Measurements from ENCODE around the gene FOXQ1.

The FOXQ1 gene, protein sequence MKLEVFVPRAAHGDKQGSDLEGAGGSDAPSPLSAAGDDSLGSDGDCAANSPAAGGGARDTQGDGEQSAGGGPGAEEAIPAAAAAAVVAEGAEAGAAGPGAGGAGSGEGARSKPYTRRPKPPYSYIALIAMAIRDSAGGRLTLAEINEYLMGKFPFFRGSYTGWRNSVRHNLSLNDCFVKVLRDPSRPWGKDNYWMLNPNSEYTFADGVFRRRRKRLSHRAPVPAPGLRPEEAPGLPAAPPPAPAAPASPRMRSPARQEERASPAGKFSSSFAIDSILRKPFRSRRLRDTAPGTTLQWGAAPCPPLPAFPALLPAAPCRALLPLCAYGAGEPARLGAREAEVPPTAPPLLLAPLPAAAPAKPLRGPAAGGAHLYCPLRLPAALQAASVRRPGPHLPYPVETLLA

DNA sequence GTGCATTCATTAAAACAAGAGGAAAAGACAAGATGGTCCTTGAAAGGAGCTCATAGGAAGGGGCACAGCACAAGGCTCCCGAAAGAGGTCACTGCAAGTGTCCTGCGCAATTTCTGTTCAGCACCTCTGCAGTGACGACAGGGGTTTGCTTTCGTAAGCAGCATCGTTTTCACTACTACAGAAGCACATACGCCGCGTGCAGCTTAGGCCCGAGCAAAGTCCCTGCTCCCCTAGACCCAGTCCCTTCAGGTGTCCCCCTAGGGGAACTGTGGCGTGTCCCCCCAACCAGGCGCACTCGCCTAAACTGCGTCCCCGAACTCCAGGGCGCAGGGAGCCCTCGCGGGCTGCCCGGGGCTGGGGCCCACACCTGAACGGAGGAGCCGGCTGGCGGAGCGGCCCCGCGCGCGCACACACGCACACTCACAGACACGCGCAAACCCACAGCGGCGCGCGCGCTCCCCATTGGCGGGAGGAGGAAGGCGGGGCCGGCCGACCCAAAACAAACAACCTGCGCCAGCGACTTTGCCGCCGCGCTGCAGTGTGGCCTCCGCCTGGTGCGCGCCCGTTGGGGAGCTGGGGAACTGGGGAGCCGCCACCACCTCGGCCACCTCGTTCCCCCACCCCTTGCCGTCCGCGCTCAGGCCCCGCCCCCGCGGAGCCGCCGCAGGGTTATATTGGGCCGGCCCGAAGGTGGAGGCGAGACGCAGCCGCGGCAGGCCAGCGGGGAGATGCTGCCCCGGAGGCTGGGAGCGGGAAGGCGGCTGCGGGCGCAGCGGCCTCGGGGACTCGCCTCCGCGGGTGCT is at the start of gene FOXQ1:
TSS of gene FOXQ1 (plus strand) at position 699 of the 803 bp plus-strand sequence. CDS start 607 bp downstream, outside the sequence.
- no peak for DNase-seq (ENCODE audit: low read depth)

DNA sequence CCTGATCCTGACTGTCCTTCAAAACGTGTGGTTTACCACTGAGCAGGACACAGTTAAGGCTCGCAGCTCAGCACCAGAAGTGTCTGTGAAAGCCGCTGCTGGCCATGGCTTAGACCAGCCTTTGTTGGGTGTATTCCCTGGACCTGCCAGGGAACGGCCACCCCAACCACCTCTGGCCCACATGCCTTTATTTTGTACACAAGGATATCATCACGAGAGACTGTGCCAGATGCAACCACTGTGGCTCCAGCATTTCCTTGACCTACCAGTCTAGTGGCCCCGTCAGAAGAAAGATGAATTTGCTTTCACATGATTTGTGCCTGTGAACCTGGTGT is 49.2 kb upstream of the FOXQ1 start:
- DNase-seq (ENCODE audit: low read depth) = no peak

DNA sequence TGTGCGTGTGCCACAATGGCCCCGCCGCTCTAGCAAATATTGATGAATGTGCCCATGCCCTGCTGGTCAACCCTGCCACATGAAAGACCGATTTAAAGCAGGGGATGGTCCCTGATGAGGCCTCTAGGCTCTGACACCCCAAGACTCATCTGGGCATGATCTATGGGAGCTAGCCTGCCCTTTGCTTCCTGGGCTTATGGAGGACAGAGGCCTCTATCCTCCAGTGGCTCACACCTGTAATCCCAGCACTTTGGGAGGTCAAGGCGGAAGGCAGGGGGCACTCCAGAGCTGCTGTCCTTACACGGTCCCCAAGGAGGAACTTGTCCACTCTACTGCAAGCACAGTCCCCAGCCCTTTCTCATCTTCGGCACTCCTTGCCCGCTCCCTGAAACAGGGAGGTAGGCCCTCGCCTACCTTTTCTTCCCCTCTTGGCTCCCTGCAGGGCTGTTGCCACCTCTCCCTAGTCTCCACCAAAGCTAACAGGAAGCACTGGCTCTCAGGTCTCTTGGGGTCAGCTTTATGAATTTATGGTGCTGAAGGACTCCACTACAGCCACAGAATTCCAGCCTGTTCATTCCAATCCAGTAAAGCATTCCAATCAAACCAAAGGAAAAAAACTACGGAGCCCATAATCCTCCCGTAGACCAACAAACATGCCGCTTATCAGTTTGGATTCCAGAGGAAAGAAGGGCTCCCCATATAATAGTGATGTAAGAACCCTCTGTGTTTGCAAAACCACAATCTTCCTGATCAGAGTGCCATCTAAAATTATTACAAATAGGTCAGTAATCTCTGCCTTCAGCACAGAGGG is 48.7 kb upstream of the FOXQ1 start:
- no peak for DNase-seq (ENCODE audit: low read depth)

DNA sequence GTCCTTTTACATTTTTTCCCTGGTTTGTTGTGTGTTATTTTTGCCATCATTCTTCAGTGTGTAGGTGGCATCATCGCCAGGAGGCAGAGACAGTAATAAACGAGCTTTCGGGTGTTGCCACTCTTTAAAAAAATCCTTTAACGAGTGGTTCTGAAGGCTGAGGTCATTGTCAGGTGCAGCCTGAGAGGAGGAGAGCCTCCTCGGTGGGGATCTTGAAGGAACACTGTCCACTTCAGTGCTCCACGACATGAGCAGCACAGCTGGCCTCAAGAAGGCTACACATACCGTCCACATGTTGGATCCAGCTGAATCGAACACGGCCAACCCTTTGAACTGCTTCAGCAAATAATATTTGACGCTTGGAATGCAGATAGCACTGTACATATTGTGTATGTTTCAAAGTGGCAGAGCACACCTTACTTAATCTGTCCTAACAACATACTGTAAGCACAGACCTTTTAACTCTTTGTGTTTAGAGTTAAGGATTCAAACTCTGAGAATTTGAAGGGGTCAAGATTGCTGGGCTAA is 48.0 kb upstream of the FOXQ1 start:
- DNase-seq (ENCODE audit: low read depth) = no peak

DNA sequence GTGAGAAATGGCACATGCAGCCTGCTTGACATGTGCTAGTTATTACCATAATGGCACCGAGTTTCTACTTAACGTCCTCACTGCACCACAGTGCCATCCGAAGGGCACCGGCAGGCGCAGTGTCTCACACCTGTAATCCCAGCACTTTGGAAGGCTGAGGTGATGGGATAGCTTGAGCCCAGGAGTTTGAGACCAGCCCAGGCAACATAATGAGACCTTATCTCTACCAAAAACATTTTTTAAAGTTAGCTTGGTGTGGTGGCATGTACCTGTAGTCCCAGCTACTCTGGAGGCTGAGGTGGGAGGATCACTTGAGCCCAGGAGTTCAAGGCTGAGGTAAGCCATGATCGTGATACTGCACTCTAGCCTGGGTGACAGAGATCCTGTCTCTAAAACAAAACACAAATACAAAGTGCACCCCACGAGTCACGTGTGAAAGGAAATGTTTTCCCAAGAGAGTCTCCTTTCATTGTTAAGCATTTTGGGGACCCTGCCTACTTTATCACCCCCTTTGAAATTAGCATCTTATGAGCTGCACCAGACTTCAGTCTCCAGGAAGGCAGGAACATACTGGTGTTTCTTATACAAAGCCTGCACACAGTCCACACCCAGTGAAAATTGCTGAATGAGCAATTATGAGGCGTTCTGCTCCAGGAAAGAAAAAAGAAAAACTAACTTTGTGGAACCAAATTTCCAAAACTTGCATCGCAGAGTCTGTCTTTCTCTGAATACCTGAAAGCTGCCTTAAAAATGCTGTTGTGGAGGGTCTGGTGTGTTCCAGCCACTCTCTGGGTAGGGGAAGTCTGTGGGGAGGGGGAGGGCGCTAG is 47.1 kb upstream of the FOXQ1 start:
- DNase-seq (ENCODE audit: low read depth) = no peak

DNA sequence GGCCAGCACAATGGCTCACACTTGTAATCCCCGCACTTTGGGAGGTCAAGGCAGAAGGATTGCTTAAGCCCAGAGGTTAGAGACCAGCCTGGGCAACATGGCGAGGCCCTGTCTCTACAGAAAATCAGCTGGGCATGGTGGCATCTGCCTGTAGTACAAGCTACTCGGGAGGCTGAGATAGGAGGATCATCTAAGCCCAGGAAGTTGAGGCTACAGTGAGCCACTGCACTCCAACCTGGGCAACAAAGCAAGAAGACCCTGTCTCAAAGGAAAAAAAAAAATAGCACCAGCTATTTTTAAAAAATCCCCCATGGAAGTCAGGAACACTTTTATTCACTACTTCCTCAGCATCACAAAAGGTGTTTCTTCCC is 45.2 kb upstream of the FOXQ1 start:
- no peak for DNase-seq (ENCODE audit: low read depth)

DNA sequence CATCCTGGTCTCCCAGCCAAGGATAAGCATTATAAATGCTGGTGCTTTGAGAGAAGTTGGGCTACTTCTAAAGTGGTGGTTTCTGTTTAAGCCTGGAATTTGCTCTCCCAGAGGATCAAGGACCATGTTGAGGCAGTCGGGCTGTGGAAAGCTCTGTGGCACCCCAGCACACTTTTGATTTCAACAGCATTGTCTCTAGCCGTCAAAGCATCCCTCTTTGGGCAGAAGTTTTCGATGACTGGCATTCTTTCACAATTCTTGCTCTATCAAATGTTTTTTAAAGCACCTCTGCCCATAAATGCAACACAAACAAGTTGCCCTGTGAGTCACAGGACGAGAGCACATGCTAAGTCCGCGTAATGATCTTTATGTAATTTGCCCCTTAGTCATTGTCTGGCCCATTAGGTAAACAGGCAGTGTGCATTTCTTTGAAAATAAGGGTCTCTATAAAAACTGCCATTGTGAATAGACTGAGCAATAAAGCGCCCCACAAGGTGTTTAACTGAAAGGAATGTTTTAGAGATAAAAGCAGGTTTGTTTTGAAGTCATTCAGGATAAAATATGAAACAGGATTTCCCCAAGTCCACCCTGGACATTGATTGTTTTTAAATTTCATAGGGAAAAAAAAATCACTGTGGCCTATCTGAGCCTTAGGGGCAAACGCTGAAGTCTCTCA is 44.7 kb upstream of the FOXQ1 start:
- no peak for DNase-seq (ENCODE audit: low read depth)

DNA sequence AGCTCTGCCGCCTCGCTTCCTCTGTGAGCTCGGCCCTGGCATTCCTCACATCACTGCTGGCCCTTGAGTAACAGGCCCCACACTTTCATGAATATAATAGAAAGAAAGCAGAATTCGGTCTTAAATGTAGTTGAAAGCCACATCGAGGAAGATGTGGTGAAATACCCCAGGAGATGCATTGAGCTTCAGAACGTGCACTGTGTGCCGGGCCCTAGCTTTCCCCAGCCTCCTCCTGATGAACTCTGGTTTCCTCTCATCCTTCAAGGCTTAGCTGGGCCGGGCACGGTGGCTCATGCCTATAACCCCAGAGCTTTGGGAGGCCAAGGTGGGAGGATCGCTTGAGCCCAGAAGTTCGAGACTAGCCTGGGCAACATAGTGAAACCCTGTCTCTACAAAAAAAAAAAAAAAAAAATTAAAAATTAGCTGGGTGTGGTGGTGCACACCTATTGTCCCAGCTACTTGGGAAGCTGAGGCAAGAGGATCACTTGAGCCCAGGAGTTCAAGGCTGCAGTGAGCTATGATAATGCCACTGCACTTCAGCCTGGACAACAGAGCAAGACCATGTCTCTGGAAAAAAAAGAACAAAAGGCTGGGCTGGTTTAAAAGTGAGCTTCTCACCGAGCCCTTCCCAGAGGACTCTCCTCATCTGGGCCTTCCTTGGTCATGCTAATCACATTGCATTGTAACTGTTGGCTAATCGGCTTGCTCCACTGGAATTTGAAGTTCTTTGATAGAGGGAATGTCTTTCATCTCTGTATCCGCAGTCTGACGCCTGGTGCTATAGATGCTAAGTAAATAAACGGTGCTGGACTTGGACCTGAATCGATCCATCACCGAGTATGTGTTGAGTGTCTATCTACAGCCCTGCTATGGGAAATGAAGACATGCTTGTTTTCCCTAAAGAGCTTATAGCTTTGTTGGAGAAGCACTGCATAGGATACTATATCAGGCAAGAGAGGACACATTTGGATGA is 43.8 kb upstream of the FOXQ1 start:
- DNase-seq (ENCODE audit: low read depth) = no peak

DNA sequence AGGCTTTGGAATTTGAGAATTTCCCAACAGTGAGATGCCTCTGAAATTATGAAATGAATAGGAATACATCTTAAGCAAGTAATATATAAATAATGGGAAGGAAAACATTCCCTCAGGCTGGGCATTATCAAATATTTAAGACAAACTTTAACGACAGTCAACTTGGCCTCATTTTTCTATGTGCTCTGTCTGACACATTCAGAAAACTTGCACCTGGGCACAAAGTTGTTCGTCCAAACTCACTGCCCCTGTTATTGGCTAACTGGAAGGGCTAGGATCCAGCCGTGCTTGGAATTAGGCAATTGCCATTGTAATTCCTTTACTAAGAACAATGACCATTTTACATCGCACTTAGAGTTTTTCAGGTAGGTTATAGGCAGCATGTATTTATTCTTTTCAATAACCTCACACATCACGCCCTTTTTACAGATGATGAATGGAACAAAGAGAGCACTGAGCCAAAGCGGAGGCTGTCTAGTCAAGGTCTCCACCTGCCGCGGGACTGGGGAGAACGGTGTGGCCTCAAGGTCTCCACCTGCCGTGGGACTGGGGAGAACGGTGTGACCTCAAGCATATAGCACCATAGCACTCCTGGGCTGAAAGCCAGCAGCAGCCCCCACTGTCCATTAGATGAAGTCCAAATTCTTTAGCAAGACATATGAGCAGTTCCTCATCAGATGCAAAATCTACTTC is 40.7 kb upstream of the FOXQ1 start:
- no peak for DNase-seq (ENCODE audit: low read depth)

DNA sequence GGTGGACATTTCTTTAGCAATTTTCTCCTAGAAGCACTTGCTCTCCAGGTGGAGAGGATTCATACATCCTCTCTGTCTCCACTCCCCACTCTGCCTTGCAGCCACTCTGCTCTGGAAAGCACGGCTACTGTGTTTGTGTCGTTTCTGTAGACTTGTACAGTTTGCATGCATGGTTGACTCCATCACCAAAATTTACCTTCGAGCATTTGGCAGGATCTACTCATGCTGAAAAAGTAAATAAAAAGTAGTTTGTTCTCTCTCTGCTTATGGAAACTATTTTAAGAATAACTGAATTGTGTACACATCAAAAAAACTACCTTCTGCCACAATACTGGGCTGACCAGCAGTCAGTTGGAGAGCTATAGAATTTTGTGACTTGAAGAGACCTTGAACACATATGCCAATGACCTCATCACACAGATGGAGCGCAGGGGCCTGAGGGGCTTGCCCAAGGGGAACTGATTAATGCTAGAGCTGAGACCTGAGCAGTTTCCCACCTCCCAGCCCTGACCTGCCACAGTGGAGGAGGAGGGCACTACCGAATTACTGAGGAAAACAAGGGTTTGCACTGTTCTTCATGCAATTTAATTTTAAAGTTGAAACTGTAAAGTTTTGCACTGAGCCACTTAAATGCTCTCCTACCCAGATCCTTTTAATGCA is 33.7 kb upstream of the FOXQ1 start:
- no peak for DNase-seq (ENCODE audit: low read depth)

DNA sequence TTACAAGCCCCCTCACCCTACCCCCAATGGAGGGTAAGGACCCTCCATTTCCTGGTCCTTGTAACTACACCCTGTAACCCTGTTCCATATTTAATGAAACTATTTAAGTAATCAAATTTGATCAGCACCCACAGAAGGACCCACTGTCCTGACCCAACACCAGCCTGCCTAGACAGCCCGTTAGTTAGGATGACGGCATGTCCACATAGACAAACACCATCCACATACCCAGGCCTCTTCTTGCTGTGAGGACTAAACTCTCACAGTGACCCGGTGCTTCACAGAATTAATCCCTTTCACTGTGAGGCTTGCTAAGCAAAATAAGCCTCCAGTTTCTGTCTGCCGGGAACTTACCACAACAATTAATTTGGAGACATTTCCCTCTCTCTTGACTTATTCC is 32.8 kb upstream of the FOXQ1 start:
- no peak for DNase-seq (ENCODE audit: low read depth)

DNA sequence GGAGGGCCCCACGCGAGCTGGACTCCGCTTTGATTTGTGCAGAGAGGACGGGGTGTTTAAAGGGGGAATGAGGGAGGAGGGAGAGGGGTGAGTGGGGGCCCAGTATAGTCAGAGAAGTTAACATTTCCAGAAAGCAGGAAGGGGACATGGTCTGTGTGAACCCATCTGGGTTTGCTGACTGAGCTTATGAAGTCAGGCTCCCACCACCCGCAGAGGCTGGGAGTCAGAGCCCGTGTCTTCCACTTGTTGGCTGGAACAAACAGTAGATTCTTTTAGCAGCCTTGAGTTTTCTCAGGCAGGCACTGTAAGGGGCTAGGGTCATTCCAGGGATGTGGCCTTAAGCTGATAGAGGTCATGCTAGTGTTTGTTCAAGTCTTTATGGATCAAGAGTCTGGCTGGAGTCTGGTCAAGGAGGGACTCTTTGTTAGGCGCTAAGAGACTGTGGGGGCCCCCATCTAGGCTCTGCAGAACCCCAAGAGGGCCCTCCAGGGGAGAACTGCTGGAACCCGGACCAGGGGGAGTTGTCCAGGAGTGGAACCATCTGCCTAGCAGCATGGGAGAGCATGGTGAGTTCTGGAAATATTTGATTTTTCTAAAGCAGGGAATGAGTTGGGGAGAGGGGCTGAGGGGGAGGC is 31.1 kb upstream of the FOXQ1 start:
- no peak for DNase-seq (ENCODE audit: low read depth)

DNA sequence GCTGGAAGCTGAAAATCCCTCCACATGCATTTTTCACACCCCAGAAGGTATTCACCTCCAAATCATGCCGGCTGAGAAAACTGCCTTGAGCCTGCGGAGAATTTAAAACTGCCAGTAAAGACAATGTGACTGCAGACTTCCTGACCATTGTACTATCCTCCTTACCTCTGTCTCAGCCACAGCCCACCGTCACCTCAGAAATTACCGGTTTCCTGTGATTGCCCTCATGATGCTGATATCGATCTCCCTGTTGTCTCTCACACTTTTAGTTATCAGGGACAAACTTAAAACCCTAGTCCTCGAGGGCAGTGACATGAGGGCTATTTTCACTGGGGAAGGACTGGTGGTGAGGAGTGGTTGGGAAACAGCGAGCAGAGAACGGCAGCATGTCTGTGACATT is 30.2 kb upstream of the FOXQ1 start:
- no peak for DNase-seq (ENCODE audit: low read depth)

DNA sequence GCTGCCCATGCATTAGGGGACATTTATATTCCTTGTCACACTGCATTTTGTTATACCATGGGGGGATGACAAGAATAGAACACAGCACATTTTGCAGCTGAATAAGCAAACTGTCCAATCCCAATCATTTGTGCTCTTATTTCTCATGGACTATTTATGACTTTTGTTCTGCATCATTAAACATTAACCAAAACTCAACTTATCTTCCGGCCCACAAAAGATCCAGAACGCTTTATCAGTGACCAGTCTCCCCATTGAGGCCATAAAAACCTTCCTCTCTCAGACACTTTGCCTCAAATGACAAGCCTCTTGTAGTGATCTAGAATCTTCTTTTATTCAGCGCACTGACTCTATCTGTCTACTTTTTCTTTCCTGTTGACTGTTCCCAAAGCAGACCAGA is 28.4 kb upstream of the FOXQ1 start:
- DNase-seq (ENCODE audit: low read depth) = no peak

DNA sequence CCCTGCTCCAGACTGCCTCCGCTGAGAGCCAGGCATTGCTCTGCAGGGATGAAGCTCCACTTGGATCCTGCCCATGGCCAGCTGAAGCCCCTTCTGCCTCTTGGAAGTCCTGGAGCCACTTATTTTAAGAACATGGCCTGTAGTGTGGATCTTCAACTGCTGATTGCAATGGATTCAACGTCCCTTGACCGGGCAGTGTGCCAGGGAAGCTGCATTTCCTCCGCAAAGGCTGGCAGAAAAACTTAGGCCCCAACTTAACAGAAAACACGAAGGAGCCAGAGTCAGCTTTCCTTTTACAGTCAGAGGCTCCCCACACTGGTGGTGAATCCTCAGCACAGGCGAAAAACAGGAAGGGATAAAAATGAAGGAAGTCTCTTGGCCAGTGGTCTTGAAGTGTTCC is 26.3 kb upstream of the FOXQ1 start:
- no peak for DNase-seq (ENCODE audit: low read depth)

DNA sequence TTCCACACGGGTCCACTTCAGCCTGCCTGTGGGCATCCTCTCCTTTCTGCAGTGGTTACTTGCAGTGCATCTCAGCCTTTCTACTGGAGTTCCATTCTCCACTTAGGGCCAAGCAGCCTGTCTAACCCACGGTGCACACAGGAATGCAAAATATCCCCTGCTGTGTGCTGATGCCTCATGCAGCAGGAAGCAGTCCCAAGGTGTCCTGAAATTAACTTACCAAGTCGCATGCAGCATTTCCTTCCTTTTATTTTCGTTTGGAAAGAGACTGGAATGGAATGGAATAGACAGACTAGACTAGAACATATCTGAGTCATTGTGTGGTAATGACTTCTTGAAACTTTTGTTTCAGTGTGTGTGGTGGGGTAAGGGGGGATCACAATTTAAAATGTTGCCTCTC is 25.9 kb upstream of the FOXQ1 start:
- no peak for DNase-seq (ENCODE audit: low read depth)

DNA sequence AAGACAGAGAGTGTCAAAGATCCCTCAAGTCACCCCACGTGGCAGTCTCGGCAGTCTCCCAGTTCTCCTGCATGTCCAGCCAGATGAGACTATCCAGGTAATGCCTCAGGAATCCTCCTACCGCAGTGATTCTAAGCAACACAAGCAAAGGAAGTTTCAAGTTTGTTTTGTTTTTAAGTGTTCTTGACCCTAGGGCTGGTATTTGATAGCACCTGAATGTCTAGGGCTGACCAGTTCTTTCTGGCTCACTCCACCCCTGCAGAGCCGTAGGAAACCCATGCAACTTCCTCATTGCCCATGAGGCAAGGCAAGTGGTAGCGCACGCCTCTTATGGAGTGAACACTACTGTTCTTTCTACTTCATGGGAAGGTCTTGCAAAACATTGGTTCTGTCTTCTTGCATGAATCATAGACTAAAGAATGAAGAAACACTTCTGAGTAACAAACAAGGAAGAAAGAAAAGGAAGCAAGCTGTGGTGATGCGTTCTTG is 24.8 kb upstream of the FOXQ1 start:
- no peak for DNase-seq (ENCODE audit: low read depth)

DNA sequence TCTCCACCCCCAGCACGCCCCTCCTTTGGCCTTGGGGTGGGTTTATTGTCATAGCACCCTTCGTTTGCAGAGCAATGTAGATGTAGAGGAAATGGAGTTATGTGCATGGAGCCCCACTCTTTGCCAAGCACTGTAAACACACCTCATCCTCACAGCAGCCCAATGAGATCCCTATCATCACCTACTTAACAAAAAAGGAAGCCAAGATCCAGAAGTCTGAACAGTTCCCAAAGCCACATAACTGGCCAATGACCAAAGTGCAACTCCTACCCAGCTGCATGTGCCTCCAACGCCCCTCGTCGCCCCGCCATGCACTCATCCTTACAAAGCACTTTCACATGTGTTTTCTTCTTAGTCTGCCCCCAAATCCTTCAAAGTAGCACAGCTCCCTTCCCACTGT is 21.8 kb upstream of the FOXQ1 start:
- no peak for DNase-seq (ENCODE audit: low read depth)
